HT1080 (cell line): Measurements from ENCODE around the gene KATNAL1. TPM values are rescaled to one million over a fixed set of nuclear protein-coding genes. Genes with fewer than 3 reads are reported as not detected.

ENCODE experiments used
- DNase-seq: peaks from one replicate; pipeline ENCODE4 v3.0.0-alpha.2; 2015; ENCODE audit warnings: low read depth
- total RNA-seq: library from RNA; depleted of rRNA; stranded (reverse); fragments of >200 nt; shearing (Covaris generic); gene quantifications from 2 replicates; pipeline ENCODE4 v1.2.3, GENCODE V29; 2014

KATNAL1 gene
- total RNA-seq, 1 experiment from 2014 or later = 9.0 TPM

- DNase-seq = no peak
Observed at GRCh38 chr13:30333616-30334015, 26.3 kb upstream of the KATNAL1 start.

- no peak for DNase-seq
Observed at GRCh38 chr13:30332456-30333143, 25.2 kb upstream of the KATNAL1 start.

GRCh38 chr13:30331331-30331771 lies 24.0 kb upstream of the KATNAL1 start:
- DNase-seq = no peak

DNA sequence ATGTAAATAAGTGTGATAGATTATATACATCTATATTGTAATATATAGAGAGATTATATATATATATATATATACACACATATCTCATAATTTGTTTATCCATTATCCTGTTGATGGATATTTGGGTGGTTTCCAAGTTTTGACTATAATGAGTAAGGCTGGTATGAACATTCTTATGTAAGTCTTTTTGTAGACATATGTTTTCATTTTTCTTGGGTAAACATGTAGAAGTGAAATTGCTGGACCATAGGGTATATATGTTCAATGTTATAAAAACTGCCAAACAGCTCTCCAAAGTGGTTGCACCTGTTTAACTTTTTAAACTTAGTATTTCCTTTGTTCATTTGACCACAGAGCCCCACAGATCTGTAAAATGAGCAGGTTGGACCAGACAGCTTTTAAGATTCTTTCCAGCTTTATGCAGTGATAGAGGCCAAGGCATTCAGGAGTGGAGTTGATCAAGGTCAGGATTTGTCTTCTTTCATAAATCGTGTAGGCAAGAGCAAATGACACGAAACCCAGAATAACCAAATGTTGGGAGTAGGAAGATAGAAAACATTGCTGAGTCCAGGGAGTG lies 21.7 kb upstream of the KATNAL1 start:
- DNase-seq = no peak

DNA sequence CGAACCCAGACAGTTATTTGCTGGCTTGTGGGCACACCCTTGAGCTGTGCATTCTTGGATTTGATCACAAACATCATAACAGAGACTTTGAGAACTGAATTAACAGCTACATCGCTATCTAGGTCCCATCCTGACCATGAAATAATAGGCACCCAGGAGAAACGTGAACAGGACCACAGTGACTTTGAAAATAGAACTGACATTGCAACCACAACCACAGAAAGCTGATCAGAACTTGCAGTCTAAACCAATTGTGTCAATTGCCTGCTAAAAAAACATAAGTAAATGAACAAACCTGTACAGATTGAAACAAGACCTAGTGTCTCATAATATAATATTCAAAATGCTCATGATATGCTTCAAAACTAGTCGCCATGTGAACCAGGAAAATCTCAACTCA lies 18.3 kb upstream of the KATNAL1 start:
- no peak for DNase-seq

DNA sequence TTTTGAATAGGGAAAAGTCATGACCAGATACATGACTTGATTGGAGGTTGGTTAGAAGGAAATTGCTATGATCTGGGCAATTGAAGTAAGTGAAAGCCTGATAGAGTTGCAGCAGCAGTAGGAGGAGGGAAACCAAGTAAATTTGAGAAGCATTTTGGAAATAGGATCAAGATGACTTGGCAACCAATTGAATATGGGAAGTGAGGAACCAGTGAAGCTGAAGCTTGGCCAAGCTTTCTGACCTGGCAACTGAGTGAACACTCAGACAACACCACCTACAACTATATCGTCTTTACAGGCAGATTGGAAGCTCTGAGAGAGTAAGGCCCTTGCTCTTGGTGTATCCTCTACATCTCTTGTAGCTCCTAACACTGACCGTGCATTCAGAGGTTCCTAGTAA lies 16.2 kb upstream of the KATNAL1 start:
- DNase-seq = no peak

DNA sequence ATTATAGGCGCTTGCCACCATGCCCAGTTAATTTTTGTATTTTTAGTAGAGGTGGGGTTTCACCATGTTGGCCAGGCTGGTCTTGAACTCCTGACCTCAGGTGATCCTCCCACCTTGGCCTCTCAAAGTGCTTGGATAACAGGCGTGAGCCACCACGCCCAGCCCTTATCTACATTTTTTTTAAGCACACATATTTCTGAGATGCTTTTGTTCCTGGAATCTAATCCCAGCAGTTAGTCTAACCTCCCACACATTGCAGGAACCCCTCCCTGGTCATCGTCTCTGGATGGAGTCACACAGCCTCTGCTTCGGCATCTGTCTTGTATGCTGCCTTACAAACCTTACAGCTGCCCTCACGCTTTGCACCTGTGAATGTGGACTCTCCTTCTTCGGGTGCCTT lies 15.1 kb upstream of the KATNAL1 start:
- DNase-seq = no peak

DNA sequence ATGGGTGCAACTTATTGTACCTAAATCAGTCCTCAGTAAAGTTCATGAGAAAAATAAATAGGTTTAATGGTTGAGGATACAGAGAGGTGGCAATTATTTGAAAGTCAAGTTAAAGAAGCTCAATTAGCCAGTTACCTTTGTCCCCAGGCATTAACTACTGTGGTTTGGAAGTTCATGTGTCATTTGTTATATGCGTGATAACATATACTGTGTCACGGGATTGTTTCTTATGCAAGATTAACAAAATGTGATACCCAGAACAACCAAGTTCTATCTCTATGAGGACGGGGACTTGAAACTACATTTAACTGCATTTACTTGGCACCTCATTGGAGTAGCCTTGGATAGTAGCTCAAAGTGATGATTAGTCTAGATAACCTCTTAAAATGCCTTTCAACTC lies 13.9 kb upstream of the KATNAL1 start:
- DNase-seq = no peak

GRCh38 chr13:30319655-30320054 lies 12.3 kb upstream of the KATNAL1 start:
- DNase-seq = peak; percentile 15

DNA sequence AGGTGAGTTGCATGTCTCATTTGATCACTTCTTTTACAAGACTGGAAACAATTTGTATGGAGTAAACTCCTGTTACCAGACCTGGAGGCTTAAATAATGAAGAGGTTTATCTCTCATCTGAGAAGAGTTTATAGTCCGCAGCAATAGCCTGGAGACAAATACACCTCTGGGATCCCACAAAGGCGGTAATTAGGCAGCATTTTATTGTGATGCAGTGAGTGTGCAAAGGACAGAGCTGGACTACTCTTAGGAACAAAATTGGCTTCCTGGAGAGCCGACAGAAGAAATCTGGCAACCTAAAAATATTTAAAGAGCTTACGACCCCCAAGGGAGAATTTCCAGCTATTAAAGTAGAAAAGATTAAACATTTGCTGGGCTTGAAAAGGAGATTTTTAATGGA lies 11.8 kb upstream of the KATNAL1 start:
- no peak for DNase-seq

DNA sequence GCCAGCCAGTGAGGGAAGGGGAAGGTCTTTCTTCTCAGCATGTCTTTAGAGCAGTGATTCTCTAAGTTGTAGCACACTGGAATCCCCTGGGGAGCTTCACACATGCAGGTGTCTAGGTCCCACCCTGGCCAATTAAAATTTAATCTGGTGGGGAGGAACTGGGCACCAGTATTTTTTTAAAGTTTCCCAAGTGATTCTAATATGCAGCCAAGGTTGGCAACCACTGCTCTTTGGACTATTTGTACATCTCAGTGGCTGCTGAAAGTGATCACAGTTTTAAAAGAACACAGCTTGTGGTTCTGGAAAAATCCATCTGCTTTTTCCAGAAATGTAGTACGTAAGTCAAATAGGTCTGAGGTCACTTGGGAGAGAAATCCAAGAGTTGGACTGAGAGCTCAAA lies 10.7 kb upstream of the KATNAL1 start:
- no peak for DNase-seq

- DNase-seq = no peak
Observed at GRCh38 chr13:30314562-30314961, 7.2 kb upstream of the KATNAL1 start.

DNA sequence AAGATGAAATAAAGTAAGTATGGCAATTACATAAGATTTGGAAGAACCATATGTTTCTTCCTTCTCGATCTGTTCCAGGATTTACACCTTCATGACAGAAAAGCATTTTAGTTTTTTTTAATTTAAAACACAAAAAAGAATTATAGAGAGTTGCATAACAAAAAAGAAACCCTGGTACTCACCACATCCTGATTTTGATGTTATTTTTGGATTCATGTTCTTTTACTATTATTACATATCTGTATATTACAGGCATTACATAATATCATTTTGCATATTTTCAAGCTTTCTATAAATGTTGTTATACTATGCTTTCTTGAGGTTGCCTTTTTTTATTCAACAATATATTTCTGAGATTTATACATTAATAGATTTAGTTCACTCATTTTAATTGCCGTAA lies 6.7 kb upstream of the KATNAL1 start:
- no peak for DNase-seq

- DNase-seq = no peak
Observed at GRCh38 chr13:30313311-30313710, 6.0 kb upstream of the KATNAL1 start.

DNA sequence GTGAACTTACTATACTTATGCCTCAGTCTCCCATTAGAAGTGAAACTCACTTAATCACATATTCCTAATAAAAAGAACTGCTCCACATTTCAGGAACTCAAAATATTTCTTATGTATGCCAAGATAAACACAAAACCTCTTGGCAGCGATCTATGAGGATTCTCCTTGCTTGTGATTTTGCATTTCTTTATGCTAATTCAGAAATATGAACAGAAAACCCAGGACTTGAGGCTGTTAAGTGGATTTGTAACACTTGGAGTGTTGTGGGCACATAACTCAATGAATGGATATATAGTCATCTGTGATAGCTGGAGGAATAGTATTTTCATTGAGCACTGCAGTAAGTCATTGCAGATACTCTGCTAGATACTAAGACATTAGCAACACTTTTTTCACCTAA lies 5.6 kb upstream of the KATNAL1 start:
- DNase-seq = no peak

GRCh38 chr13:30308548-30308947 lies 1.2 kb upstream of the KATNAL1 start:
- DNase-seq = peak; percentile 17

- DNase-seq = no peak
Observed at GRCh38 chr13:30307971-30308290, 580 bp upstream of the KATNAL1 start.

DNA sequence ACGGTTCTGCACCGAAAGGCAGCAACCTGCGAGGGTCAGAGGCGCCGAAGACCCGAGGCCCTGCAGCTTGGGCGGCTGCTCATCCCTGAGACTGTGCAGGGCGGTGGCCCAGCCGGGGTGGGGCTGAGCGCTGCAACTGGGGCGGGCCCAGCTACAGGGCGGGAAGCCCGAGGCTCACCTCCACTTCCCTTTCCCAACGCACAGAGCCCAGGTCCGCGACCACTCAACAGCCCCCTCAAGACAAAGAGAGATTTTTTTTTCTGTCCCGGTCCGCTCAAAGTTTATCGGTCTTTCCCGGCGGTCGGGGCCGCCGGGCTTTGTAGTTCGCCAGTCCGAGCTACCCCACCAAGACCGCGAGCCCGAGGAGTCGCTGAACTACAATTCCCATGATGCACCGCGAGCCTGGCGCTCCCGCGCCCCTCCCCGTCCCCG lies 573 bp downstream of the KATNAL1 start:
- peak; percentile 93 for DNase-seq

- no peak for DNase-seq
Observed at GRCh38 chr13:30305456-30305970, 1.8 kb downstream of the KATNAL1 start.

- DNase-seq = no peak
Observed at GRCh38 chr13:30303269-30303668, 4.1 kb downstream of the KATNAL1 start.

DNA sequence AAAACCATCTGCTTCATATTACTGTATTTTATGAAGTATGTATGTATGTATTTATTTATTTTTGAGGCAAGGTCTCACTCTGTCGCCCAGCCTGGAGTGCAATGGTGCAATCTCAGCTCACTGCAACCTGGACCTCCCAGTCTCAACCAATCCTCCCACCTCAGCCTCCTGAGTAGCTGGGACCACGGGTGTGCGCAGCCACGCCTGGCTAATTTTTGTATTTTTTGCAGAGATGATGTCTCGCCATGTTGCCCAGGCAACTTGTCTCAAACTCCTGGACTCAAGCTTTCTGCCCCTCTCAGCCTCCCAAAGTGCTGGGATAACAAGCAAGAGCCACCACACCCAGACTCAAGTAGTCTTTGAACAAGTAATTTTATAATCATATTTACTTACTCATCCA lies 5.5 kb downstream of the KATNAL1 start:
- DNase-seq = no peak

GRCh38 chr13:30300596-30300995 lies 6.8 kb downstream of the KATNAL1 start:
- no peak for DNase-seq

DNA sequence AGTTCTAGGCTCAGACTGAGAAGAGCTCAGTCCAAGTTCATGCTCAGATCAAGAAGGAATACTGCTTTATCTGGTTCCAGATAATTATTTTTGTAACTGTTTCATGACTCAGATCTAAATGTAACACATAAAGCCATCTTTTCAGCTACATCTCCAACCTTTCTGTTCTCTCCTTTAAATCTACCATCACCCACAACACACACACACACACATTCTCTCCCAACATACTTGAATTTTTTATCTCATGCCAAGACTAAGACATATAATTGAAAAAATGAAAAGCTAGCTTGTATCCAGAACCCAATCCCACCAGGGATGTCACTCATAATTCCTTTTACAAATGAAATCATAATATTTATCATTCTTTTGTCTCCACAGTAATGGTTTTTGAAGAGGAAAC lies 7.6 kb downstream of the KATNAL1 start:
- no peak for DNase-seq
